Thyroid gland (tissue), 4 donors: Measurements from ENCODE around the gene KDM4B. TPM values are rescaled to one million over a fixed set of nuclear protein-coding genes. Genes with fewer than 3 reads are reported as not detected.

Source experiments
- DNase-seq, 2 donors: peaks; one replicate each; pipeline ENCODE4 v3.0.0-alpha.2; 2019
- H3K27ac ChIP-seq, 3 donors: fragments of 200-600 bp; sonication (generic); 1 replicate in 2 of 3; 2 replicates in 1 of 3; pipeline ENCODE4 v1.5.1; 2016 to 2019; ENCODE audit warnings: mild to moderate bottlenecking in 1 of 3, moderate library complexity in 1 of 3
- H3K27me3 ChIP-seq: fragments of 200-600 bp; sonication (generic); one replicate; pipeline ENCODE4 v1.5.1; 2019
- H3K36me3 ChIP-seq, 2 donors: fragments of 200-600 bp; sonication (generic); one replicate each; pipeline ENCODE4 v1.5.1; 2016 to 2019
- H3K4me1 ChIP-seq, 2 donors: fragments of 200-600 bp; sonication (generic); one replicate each; pipeline ENCODE4 v1.5.1; 2017 to 2019
- H3K4me3 ChIP-seq, 3 donors: fragments of 200-600 bp; sonication (generic); replicated peaks in 1 of 3; 1 replicate in 2 of 3; 2 replicates in 1 of 3; pipeline ENCODE4 v1.5.1; 2016; ENCODE audit warnings: mild to moderate bottlenecking in 1 of 3
- H3K9me3 ChIP-seq: fragments of 200-600 bp; sonication (generic); one replicate; pipeline ENCODE4 v1.5.1; 2017
- CTCF ChIP-seq, 6 experiments: fragments of 200-600 bp in 3 of 6; fragments of 450-650 bp in 3 of 6; sonication (generic) in 3 of 6; IDR thresholded peaks; one replicate each; pipeline ENCODE4 v1.5.1; 2016 to 2019; ENCODE audit warnings: antibody characterized with exemption in 6 of 6, mild to moderate bottlenecking in 2 of 6, inconsistent platforms in 1 of 6, moderate library complexity in 1 of 6
- POLR2A ChIP-seq, 2 donors: fragments of 450-650 bp; IDR thresholded peaks; one replicate each; pipeline ENCODE4 v1.6.1; 2017; ENCODE audit warnings: antibody characterized with exemption in 2 of 2, mild to moderate bottlenecking in 2 of 2, moderate library complexity in 1 of 2
- WGBS, 2 donors: methylation state at CpG; one replicate each; pipeline ENCODE4 v1.1.5; 2017; 5-methylcytosine and 5-hydroxymethylcytosine counted together
- intact Hi-C: fragments of 100-400 bp; cut with DNase I; formaldehyde crosslinking; loops from one replicate; pipeline ENCODE4 v1.15.1; 2023
- total RNA-seq, 4 donors: library from RNA; depleted of rRNA; stranded (reverse); fragments of >200 nt; gene quantifications; one replicate each; pipeline ENCODE4 v1.2.3, GENCODE V29; 2016

KDM4B gene
- total RNA-seq, 4 donors from 2014 or later = 44.3 to 87.2 (median 75.8) TPM

GRCh38 chr19:5049561-5049960 is 80.6 kb downstream of the KDM4B start:
- no peak for DNase-seq
- Histone ChIP-seq H3K4me3 (no peak overlapping the region), H3K27me3 (no peaks in the 10 kb centered on the region), H3K36me3 (peaks cover 11 to 21% of the 10 kb centered on the region in 2 donors), H3K4me1 (peaks cover 8 to 33% of the 10 kb centered on the region in 2 donors), H3K27ac (no peak overlapping the region), H3K9me3 (no peaks in the 10 kb centered on the region)
- intact Hi-C loops = loop anchor here (5.0 kb wide), 1 partner anchor 528 kb away; no protein-coding TSS in a partner anchor
- TF ChIP-seq CTCF (IDR thresholded peaks at IDR 0.05) (no peak), POLR2A (IDR thresholded peaks at IDR 0.05) (no peak)
- WGBS, 2 donors = 91 to 92% methylated on average over 4 to 8 of the region's 9 CpGs

- 91 to 96% methylated on average over 16 of the region's 16 CpGs for WGBS, 2 donors
- peaks cover 11 to 20% of the 10 kb centered on the region in 2 donors for H3K36me3 ChIP-seq
- no peak for DNase-seq
- H3K4me3 ChIP-seq = no peak overlapping the region
- TF ChIP-seq CTCF (IDR thresholded peaks at IDR 0.05) (no peak), POLR2A (IDR thresholded peaks at IDR 0.05) (no peak)
- H3K9me3 ChIP-seq = no peaks in the 10 kb centered on the region
- H3K4me1 ChIP-seq = peaks cover 8 to 33% of the 10 kb centered on the region in 2 donors
- intact Hi-C loops = no loop called here
- no peaks in the 10 kb centered on the region for H3K27me3 ChIP-seq
- no peak overlapping the region for H3K27ac ChIP-seq
Measured at GRCh38 chr19:5050067-5050656, 81.2 kb downstream of the KDM4B start.

GRCh38 chr19:5050905-5051304 is 82.0 kb downstream of the KDM4B start:
- 92 to 94% methylated on average over 8 to 16 of the region's 16 CpGs for WGBS, 2 donors
- Histone ChIP-seq H3K36me3 (peaks cover 11 to 23% of the 10 kb centered on the region in 2 donors), H3K27ac (no peak overlapping the region), H3K9me3 (no peaks in the 10 kb centered on the region), H3K4me1 (peaks cover 8 to 32% of the 10 kb centered on the region in 2 donors), H3K27me3 (no peaks in the 10 kb centered on the region), H3K4me3 (no peak overlapping the region)
- intact Hi-C loops = no loop called here
- DNase-seq = no peak
- TF ChIP-seq POLR2A (IDR thresholded peaks at IDR 0.05) (no peak), CTCF (IDR thresholded peaks at IDR 0.05) (no peak)

GRCh38 chr19:5051619-5052018 is 82.7 kb downstream of the KDM4B start:
- H3K4me3 ChIP-seq = no peak overlapping the region
- 84 to 92% methylated on average over 6 to 16 of the region's 16 CpGs for WGBS, 2 donors
- no peak overlapping the region for H3K27ac ChIP-seq
- intact Hi-C loops = no loop called here
- H3K36me3 ChIP-seq = peaks cover 11 to 23% of the 10 kb centered on the region in 2 donors
- no peaks in the 10 kb centered on the region for H3K9me3 ChIP-seq
- TF ChIP-seq CTCF (IDR thresholded peaks at IDR 0.05) (no peak), POLR2A (IDR thresholded peaks at IDR 0.05) (no peak)
- no peaks in the 10 kb centered on the region for H3K27me3 ChIP-seq
- H3K4me1 ChIP-seq = peaks cover 2 to 25% of the 10 kb centered on the region in 2 donors
- DNase-seq = no peak

- Histone ChIP-seq H3K36me3 (peaks cover 12 to 16% of the 10 kb centered on the region in 2 donors), H3K4me1 (peaks cover 0 to 18% of the 10 kb centered on the region in 2 donors), H3K9me3 (no peaks in the 10 kb centered on the region), H3K4me3 (no peak overlapping the region), H3K27me3 (no peaks in the 10 kb centered on the region), H3K27ac (no peak overlapping the region)
- TF ChIP-seq POLR2A (IDR thresholded peaks at IDR 0.05) (no peak), CTCF (IDR thresholded peaks at IDR 0.05) (no peak)
- DNase-seq = no peak
- intact Hi-C loops = no loop called here
- WGBS, 2 donors = 95% methylated on average over 4 of the region's 13 CpGs; no CpG with 5 or more reads in 1 of the 2 donors
Measured at GRCh38 chr19:5052515-5052914, 83.6 kb downstream of the KDM4B start.
